ENCODE data around the gene SERPINB8.

- TF ChIP-seq CTCF (IDR thresholded peaks at IDR 0.05) (no peak), POLR2A (IDR thresholded peaks at IDR 0.05) (no peak)
These were observed 30.0 kb downstream of the SERPINB8 start for GRCh38 chr18:63999871-64000270.

Measured in tibial nerve (tissue), 3 donors.